Keratinocyte (primary cell): ENCODE data around the gene CDC42EP5. TPM values are rescaled to one million over a fixed set of nuclear protein-coding genes. Genes with fewer than 3 reads are reported as not detected.
"Not testable (repeated sequence)": the region's sequence is repeated elsewhere in the genome, so short reads cannot be mapped to it uniquely, and the experiment has no call there.

ENCODE experiments used
- DNase-seq: peaks from one replicate; pipeline ENCODE4 v3.0.0-alpha.2; 2011; ENCODE audit warnings: low read depth, missing footprints, low spot score
- FAIRE-seq: peaks from 2 replicates; lab custom pipeline; 2011; peaks lifted over from hg19 to GRCh38; lab: Jason Lieb, UNC
- H2AFZ ChIP-seq: 2 replicates; pipeline ENCODE4 v1.6.0; 2012; ENCODE audit warnings: low read length, control low read depth, inconsistent platforms; ENCODE audit not compliant: control insufficient read depth
- H3K27ac ChIP-seq: 2 replicates; pipeline ENCODE4 v1.5.1; 2011; ENCODE audit warnings: low read length; ENCODE audit not compliant: control insufficient read depth, insufficient read depth
- H3K27me3 ChIP-seq: 3 replicates; pipeline ENCODE4 v1.6.0; 2011; ENCODE audit warnings: low read length; ENCODE audit not compliant: control insufficient read depth, insufficient read depth; ENCODE audit errors: extremely low read depth
- H3K36me3 ChIP-seq, 2 experiments: 2 replicates in 1 of 2; 3 replicates in 1 of 2; pipeline ENCODE4 v1.5.1; 2011; ENCODE audit warnings: low read length in 2 of 2, mild to moderate bottlenecking in 1 of 2; ENCODE audit not compliant: control insufficient read depth in 2 of 2, insufficient read depth in 2 of 2; ENCODE audit errors: extremely low read depth in 1 of 2
- H3K4me1 ChIP-seq: 3 replicates; pipeline ENCODE4 v1.5.1; 2011; ENCODE audit warnings: low read length; ENCODE audit not compliant: control insufficient read depth, insufficient read depth; ENCODE audit errors: extremely low read depth
- H3K4me2 ChIP-seq: 3 replicates; pipeline ENCODE4 v1.6.0; 2011; ENCODE audit warnings: low read depth, low read length; ENCODE audit not compliant: control insufficient read depth, insufficient read depth; ENCODE audit errors: extremely low read depth
- H3K4me3 ChIP-seq, 3 experiments: fragments of 200-600 bp in 1 of 3; sonication (generic) in 1 of 3; 2 replicates in 2 of 3; 3 replicates in 1 of 3; pipeline ENCODE4 v1.5.1; 2011 to 2016; ENCODE audit warnings: low read length in 3 of 3, mild to moderate bottlenecking in 3 of 3, control low read depth in 2 of 3, inconsistent platforms in 1 of 3, low read depth in 1 of 3, mixed read lengths in 1 of 3, mixed run types in 1 of 3, moderate library complexity in 1 of 3; ENCODE audit not compliant: control insufficient read depth in 2 of 3, insufficient read depth in 2 of 3; ENCODE audit errors: extremely low read depth in 1 of 3
- H3K79me2 ChIP-seq: 2 replicates; pipeline ENCODE4 v1.6.0; 2012; ENCODE audit warnings: low read length; ENCODE audit not compliant: control insufficient read depth, insufficient read depth
- H3K9ac ChIP-seq: 3 replicates; pipeline ENCODE4 v1.6.0; 2011; ENCODE audit warnings: low read length; ENCODE audit not compliant: control insufficient read depth, insufficient read depth; ENCODE audit errors: extremely low read depth
- H3K9me1 ChIP-seq: 3 replicates; pipeline ENCODE4 v1.6.0; 2011; ENCODE audit warnings: low read length; ENCODE audit not compliant: control insufficient read depth, insufficient read depth; ENCODE audit errors: extremely low read depth
- H3K9me3 ChIP-seq: 2 replicates; pipeline ENCODE4 v1.5.1; 2012; ENCODE audit warnings: low read depth, low read length; ENCODE audit not compliant: control insufficient read depth
- H4K20me1 ChIP-seq: 3 replicates; pipeline ENCODE4 v1.6.0; 2011; ENCODE audit warnings: low read length; ENCODE audit not compliant: control insufficient read depth, insufficient read depth; ENCODE audit errors: extremely low read depth
- CTCF ChIP-seq, 3 experiments: IDR thresholded peaks in 1 of 3; conservative IDR thresholded peaks in 1 of 3; optimal IDR thresholded peaks in 1 of 3; 2 replicates in 2 of 3; 3 replicates in 1 of 3; pipeline versions ENCODE3 to v1.5.1; 2011; ENCODE audit warnings: low read length in 3 of 3, mild to moderate bottlenecking in 3 of 3, moderate library complexity in 2 of 3, control low read depth in 1 of 3, inconsistent platforms in 1 of 3; ENCODE audit not compliant: insufficient read depth in 2 of 3; ENCODE audit errors: extremely low read depth in 1 of 3
- EZH2 ChIP-seq: IDR thresholded peaks from one replicate; pipeline ENCODE4 v1.6.1; 2012; ENCODE audit warnings: inconsistent platforms, mild to moderate bottlenecking, low read length, moderate library complexity
- dilution Hi-C: fragments of 300-500 bp; cut with MboI; formaldehyde crosslinking; loops from one replicate; pipeline ENCODE4 v1.7.0; 2020; ENCODE audit warnings: low sequenced_read_pairs; ENCODE audit not compliant: extremely low pct_ligation_motif_present
- polyA plus RNA-seq, 5 experiments: library from polyadenylated mRNA; depleted of rRNA in 3 of 5; stranded (reverse) in 3 of 5; stranded (forward) in 1 of 5; unstranded in 1 of 5; fragments of >200 nt; gene quantifications; 1 replicate in 1 of 5; 2 replicates in 3 of 5; 3 replicates in 1 of 5; pipeline versions ENCODE4 v1.2.1 to v1.2.3, GENCODE V29; 2011 to 2012; ENCODE audit warnings: missing spikeins in 2 of 5, low read depth in 1 of 5, low replicate concordance in 1 of 5

The CDC42EP5 gene
- polyA plus RNA-seq, 1 donor (not counting 4 experiments of a cell fraction or from before 2014, with no cell fraction given) = 8.6 TPM

GRCh38 chr19:54517483-54517882 is 44.4 kb upstream of the CDC42EP5 start:
- no peak overlapping the region for H2AFZ ChIP-seq
- dilution Hi-C loops = no loop called here
- TF ChIP-seq EZH2 (no peak), CTCF (optimal IDR thresholded peaks at IDR 0.05 in 1 of 3, IDR thresholded peaks at IDR 0.05 in 1 of 3, conservative IDR thresholded peaks at IDR 0.05 in 1 of 3; ENCODE audit: extremely low read depth in 1 of 3, insufficient read depth in 2 of 3, low read length in 3 of 3) (no peak)
- H3K79me2 ChIP-seq = no peaks in the 10 kb centered on the region
- FAIRE-seq (no peak), DNase-seq (no peak)
- H3K27ac ChIP-seq = no peak overlapping the region
- H3K4me3 ChIP-seq = no peak overlapping the region
- no peak overlapping the region for H3K4me2 ChIP-seq
- H3K9me1 ChIP-seq = no peaks in the 10 kb centered on the region
- no peaks in the 10 kb centered on the region for H3K9me3 ChIP-seq
- H3K36me3 ChIP-seq = no peaks in the 10 kb centered on the region
- no peaks in the 10 kb centered on the region for H3K27me3 ChIP-seq
- H3K9ac ChIP-seq = no peak overlapping the region
- H4K20me1 ChIP-seq = no peaks in the 10 kb centered on the region
- H3K4me1 ChIP-seq = no peaks in the 10 kb centered on the region

- TF ChIP-seq CTCF (optimal IDR thresholded peaks at IDR 0.05 in 1 of 3, IDR thresholded peaks at IDR 0.05 in 1 of 3, conservative IDR thresholded peaks at IDR 0.05 in 1 of 3; ENCODE audit: extremely low read depth in 1 of 3, insufficient read depth in 2 of 3, low read length in 3 of 3) = no peak
- Histone ChIP-seq H3K27ac (no peak overlapping the region), H2AFZ (no peak overlapping the region), H3K9me1 (no peaks in the 10 kb centered on the region), H3K36me3 (no peaks in the 10 kb centered on the region), H3K4me3 (no peak overlapping the region), H4K20me1 (no peaks in the 10 kb centered on the region), H3K4me1 (no peaks in the 10 kb centered on the region), H3K9ac (no peak overlapping the region), H3K27me3 (no peaks in the 10 kb centered on the region), H3K79me2 (no peaks in the 10 kb centered on the region), H3K9me3 (no peaks in the 10 kb centered on the region), H3K4me2 (no peak overlapping the region)
- FAIRE-seq = no peak
- no peak for DNase-seq
- dilution Hi-C loops = no loop called here
These were observed 42.1 kb upstream of the CDC42EP5 start for GRCh38 chr19:54515156-54515555.

GRCh38 chr19:54509200-54509940 is 36.3 kb upstream of the CDC42EP5 start:
- not testable (repeated sequence) for H3K4me2 ChIP-seq, H3K9me1 ChIP-seq, FAIRE-seq

GRCh38 chr19:54508487-54508886 is 35.4 kb upstream of the CDC42EP5 start:
- H3K9me3 ChIP-seq, H3K9ac ChIP-seq, H3K36me3 ChIP-seq, dilution Hi-C loops, FAIRE-seq, H3K79me2 ChIP-seq, H3K9me1 ChIP-seq, H3K27ac ChIP-seq, H3K4me3 ChIP-seq, DNase-seq, H3K4me2 ChIP-seq, H4K20me1 ChIP-seq, H2AFZ ChIP-seq, H3K27me3 ChIP-seq, H3K4me1 ChIP-seq: not testable (repeated sequence)

More at GRCh38 chr19:54509200-54509940, 36.3 kb upstream of the CDC42EP5 start:
- dilution Hi-C loops, H3K36me3 ChIP-seq, H3K9me3 ChIP-seq, H2AFZ ChIP-seq, H3K79me2 ChIP-seq, H3K27ac ChIP-seq, H3K4me1 ChIP-seq, H3K9ac ChIP-seq, H3K27me3 ChIP-seq, H3K4me3 ChIP-seq, H4K20me1 ChIP-seq, DNase-seq: not testable (repeated sequence)
